ENCODE results near the gene LYPD6B. TPM values are rescaled to one million over a fixed set of nuclear protein-coding genes. Genes with fewer than 3 reads are reported as not detected.

LYPD6B gene
- total and polyA plus RNA-seq, 10 of the 15 experiments (the other 5 are each of a cell fraction or from before 2014, with no cell fraction given) = 1.0 to 6.6 (median 4.0) TPM

DNA sequence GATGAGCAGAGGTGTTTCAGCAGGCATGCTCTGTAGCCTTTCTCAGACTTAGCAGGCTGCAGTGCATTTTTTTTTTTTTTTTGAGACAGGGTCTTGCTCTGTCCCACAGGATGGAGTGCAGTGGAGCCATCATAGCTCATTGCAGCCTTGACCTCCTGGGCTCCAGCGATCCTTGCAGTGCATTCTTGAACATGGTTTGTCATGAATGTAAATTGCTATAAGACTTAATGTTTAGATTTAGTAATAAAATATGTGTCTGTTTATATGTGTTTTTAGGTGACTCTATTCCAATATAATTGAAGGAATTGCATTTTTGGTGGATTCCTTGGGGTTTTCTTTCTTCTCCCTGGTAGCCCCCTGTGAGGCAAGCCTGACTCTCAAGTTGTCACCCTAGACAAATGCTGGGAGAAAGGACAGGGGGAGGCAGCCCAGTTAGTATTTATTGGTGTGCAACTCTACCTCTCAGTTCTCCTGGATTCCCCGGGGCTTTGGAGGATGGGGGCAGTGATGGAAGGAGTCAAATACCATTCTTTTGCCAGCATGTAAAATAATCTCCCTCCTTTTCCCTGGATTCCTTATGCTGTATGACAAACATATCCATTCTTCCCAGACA, 22.7 kb downstream of the LYPD6B start:
- no peak for ATAC-seq
- Histone ChIP-seq H3K4me1 (ENCODE audit: control insufficient read depth, insufficient read depth, low read length) (peaks cover 6% of the 10 kb centered on the region; the same call in 1 of the 2 replicates), H3K4me3 (no peak overlapping the region), H3K27me3 (replicated peaks in 1 of 2; ENCODE audit: control insufficient read depth in 2 of 2, insufficient read depth in 2 of 2, low read length in 1 of 2) (no peaks in the 10 kb centered on the region), H3K79me2 (ENCODE audit: control insufficient read depth, insufficient read depth, low read length) (no peaks in the 10 kb centered on the region), H2AFZ (ENCODE audit: control insufficient read depth, low read depth, low read length) (no peak overlapping the region), H3K27ac (ENCODE audit: control insufficient read depth, insufficient read depth) (no peak overlapping the region), H3K9me3 (replicated peaks; ENCODE audit: control insufficient read depth, insufficient read depth, low read length) (no peaks in the 10 kb centered on the region; the same call in 2 of the 3 replicates), H4K20me1 (ENCODE audit: control insufficient read depth, insufficient read depth) (no peaks in the 10 kb centered on the region), H3K36me3 (ENCODE audit: control insufficient read depth in 2 of 2, insufficient read depth in 2 of 2, low read length in 1 of 2) (no peaks in the 10 kb centered on the region), H3K9ac (ENCODE audit: control insufficient read depth, insufficient read depth, low read length) (no peak overlapping the region), H3K4me2 (ENCODE audit: control insufficient read depth, insufficient read depth) (no peak overlapping the region)
- ChIA-PET SMC1A (ENCODE audit: uncharacterized antibody, unreplicated experiment) (interaction anchor here (2.0 kb wide), 1 partner anchor 43 kb away, joined by 6 read pairs; no protein-coding TSS in a partner anchor), RAD21 (ENCODE audit: unreplicated experiment) (no interaction called here), CTCF (no interaction called here), POLR2A (no interaction called here)
- in situ Hi-C loops (cut with MboI) = no loop called here
- no peak for FAIRE-seq
- DNase-seq (ENCODE audit: low read depth, low spot score) = no peak
- BruUV-seq (replicated peaks) = no TSS peak
- intact Hi-C loops (cut with micrococcal nuclease; ENCODE audit: unreplicated experiment) = no loop called here
- 96% methylated on average over 2 of the region's 2 CpGs for WGBS (ENCODE audit: insufficient coverage, insufficient replicate concordance, low lambda C conversion rate, missing lambda C conversion rate)
- no peak for TF ChIP-seq EED (IDR thresholded peaks at IDR 0.05; ENCODE audit: low read depth)
- no peak for TF ChIP-seq TBL1XR1 (IDR thresholded peaks at IDR 0.05; ENCODE audit: low read depth, low read length)
- TF ChIP-seq SP1 (IDR thresholded peaks at IDR 0.05; ENCODE audit: low read depth, low read length) = no peak
- no peak for TF ChIP-seq ZZZ3 (IDR thresholded peaks at IDR 0.05; ENCODE audit: control insufficient read depth, insufficient read length, low read depth)
- TF ChIP-seq STAT3 (IDR thresholded peaks at IDR 0.05; ENCODE audit: low read depth, low read length) = no peak
- no peak for TF ChIP-seq NFYB (IDR thresholded peaks at IDR 0.05; ENCODE audit: insufficient read depth, low read depth, low read length)
- TF ChIP-seq, protein P1, sequence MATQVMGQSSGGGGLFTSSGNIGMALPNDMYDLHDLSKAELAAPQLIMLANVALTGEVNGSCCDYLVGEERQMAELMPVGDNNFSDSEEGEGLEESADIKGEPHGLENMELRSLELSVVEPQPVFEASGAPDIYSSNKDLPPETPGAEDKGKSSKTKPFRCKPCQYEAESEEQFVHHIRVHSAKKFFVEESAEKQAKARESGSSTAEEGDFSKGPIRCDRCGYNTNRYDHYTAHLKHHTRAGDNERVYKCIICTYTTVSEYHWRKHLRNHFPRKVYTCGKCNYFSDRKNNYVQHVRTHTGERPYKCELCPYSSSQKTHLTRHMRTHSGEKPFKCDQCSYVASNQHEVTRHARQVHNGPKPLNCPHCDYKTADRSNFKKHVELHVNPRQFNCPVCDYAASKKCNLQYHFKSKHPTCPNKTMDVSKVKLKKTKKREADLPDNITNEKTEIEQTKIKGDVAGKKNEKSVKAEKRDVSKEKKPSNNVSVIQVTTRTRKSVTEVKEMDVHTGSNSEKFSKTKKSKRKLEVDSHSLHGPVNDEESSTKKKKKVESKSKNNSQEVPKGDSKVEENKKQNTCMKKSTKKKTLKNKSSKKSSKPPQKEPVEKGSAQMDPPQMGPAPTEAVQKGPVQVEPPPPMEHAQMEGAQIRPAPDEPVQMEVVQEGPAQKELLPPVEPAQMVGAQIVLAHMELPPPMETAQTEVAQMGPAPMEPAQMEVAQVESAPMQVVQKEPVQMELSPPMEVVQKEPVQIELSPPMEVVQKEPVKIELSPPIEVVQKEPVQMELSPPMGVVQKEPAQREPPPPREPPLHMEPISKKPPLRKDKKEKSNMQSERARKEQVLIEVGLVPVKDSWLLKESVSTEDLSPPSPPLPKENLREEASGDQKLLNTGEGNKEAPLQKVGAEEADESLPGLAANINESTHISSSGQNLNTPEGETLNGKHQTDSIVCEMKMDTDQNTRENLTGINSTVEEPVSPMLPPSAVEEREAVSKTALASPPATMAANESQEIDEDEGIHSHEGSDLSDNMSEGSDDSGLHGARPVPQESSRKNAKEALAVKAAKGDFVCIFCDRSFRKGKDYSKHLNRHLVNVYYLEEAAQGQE (IDR thresholded peaks at IDR 0.05; ENCODE audit: low read depth, low read length) = no peak
- no peak for TF ChIP-seq ESRRA (IDR thresholded peaks at IDR 0.05; ENCODE audit: low read length)
- TF ChIP-seq, protein P2, sequence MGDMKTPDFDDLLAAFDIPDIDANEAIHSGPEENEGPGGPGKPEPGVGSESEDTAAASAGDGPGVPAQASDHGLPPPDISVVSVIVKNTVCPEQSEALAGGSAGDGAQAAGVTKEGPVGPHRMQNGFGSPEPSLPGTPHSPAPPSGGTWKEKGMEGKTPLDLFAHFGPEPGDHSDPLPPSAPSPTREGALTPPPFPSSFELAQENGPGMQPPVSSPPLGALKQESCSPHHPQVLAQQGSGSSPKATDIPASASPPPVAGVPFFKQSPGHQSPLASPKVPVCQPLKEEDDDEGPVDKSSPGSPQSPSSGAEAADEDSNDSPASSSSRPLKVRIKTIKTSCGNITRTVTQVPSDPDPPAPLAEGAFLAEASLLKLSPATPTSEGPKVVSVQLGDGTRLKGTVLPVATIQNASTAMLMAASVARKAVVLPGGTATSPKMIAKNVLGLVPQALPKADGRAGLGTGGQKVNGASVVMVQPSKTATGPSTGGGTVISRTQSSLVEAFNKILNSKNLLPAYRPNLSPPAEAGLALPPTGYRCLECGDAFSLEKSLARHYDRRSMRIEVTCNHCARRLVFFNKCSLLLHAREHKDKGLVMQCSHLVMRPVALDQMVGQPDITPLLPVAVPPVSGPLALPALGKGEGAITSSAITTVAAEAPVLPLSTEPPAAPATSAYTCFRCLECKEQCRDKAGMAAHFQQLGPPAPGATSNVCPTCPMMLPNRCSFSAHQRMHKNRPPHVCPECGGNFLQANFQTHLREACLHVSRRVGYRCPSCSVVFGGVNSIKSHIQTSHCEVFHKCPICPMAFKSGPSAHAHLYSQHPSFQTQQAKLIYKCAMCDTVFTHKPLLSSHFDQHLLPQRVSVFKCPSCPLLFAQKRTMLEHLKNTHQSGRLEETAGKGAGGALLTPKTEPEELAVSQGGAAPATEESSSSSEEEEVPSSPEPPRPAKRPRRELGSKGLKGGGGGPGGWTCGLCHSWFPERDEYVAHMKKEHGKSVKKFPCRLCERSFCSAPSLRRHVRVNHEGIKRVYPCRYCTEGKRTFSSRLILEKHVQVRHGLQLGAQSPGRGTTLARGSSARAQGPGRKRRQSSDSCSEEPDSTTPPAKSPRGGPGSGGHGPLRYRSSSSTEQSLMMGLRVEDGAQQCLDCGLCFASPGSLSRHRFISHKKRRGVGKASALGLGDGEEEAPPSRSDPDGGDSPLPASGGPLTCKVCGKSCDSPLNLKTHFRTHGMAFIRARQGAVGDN (IDR thresholded peaks at IDR 0.05) = no peak
- TF ChIP-seq SUZ12 (IDR thresholded peaks at IDR 0.05; ENCODE audit: unreplicated experiment) = no peak
- TF ChIP-seq HDGF (IDR thresholded peaks at IDR 0.05) = no peak
- no peak for TF ChIP-seq ASH2L (IDR thresholded peaks at IDR 0.05; ENCODE audit: borderline replicate concordance, low read depth)
- TF ChIP-seq, protein P3, sequence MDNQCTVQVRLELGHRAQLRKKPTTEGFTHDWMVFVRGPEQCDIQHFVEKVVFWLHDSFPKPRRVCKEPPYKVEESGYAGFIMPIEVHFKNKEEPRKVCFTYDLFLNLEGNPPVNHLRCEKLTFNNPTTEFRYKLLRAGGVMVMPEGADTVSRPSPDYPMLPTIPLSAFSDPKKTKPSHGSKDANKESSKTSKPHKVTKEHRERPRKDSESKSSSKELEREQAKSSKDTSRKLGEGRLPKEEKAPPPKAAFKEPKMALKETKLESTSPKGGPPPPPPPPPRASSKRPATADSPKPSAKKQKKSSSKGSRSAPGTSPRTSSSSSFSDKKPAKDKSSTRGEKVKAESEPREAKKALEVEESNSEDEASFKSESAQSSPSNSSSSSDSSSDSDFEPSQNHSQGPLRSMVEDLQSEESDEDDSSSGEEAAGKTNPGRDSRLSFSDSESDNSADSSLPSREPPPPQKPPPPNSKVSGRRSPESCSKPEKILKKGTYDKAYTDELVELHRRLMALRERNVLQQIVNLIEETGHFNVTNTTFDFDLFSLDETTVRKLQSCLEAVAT (IDR thresholded peaks at IDR 0.05) = no peak
- TF ChIP-seq ZNF274 (IDR thresholded peaks at IDR 0.05; ENCODE audit: insufficient read depth, insufficient read length) = no peak
- no peak for TF ChIP-seq SPI1 (IDR thresholded peaks at IDR 0.05; ENCODE audit: borderline replicate concordance, insufficient read depth, low read depth, low read length)
